Activated CD8-positive, alpha-beta T cell treated with anti-CD3 and anti-CD28 coated beads for 36 hours (primary cell): ENCODE results near the gene OR1S2. TPM values are rescaled to one million over a fixed set of nuclear protein-coding genes. Genes with fewer than 3 reads are reported as not detected.

Experiments used
- ATAC-seq: fragments of 200-7000 bp; cut with Tn5 transposase; one replicate; pipeline ENCODE4 v1.10.0; 2021; ENCODE audit warnings: mild to moderate bottlenecking, moderate library complexity
- CTCF ChIA-PET: fragments of 350-600 bp; sonication (Branson Sonifier 250); formaldehyde crosslinking; loops from one replicate; lab custom pipeline; 2021; ENCODE audit warnings: antibody characterized with exemption; lab: Charles Lee
- POLR2A ChIA-PET: fragments of 350-600 bp; sonication (Branson Sonifier 250); formaldehyde crosslinking; loops from one replicate; lab custom pipeline; 2021; ENCODE audit warnings: antibody characterized with exemption; lab: Charles Lee
- DNase-seq: peaks from one replicate; pipeline ENCODE4 v3.0.0-alpha.2; 2020
- H3K27ac Mint-ChIP-seq: one replicate; pipeline ENCODE4 v1.8.0; 2021; ENCODE audit warnings: mild to moderate bottlenecking, mixed read lengths
- H3K27me3 Mint-ChIP-seq: one replicate; pipeline ENCODE4 v1.8.0; 2021; ENCODE audit warnings: mixed read lengths
- H3K36me3 Mint-ChIP-seq: one replicate; pipeline ENCODE4 v1.8.0; 2021; ENCODE audit warnings: low read depth, mixed read lengths
- H3K4me1 Mint-ChIP-seq: one replicate; pipeline ENCODE4 v1.8.0; 2021; ENCODE audit warnings: low read depth, mixed read lengths
- H3K4me3 Mint-ChIP-seq: one replicate; pipeline ENCODE4 v1.8.0; 2021; ENCODE audit warnings: mild to moderate bottlenecking, moderate library complexity, mixed read lengths
- H3K9me3 Mint-ChIP-seq: one replicate; pipeline ENCODE4 v1.8.0; 2021; ENCODE audit warnings: mixed read lengths
- intact Hi-C: fragments of 100-400 bp; cut with micrococcal nuclease; formaldehyde crosslinking; loops from one replicate; pipeline ENCODE4 v1.10.0; 2022
- total RNA-seq, 2 experiments: library from RNA; stranded (reverse); gene quantifications; one replicate each; pipeline ENCODE4 v1.2.3, GENCODE V29; 2021
- TF ChIP-seq, protein P1 (sequence below): fragments of 200-600 bp; IDR thresholded peaks from one replicate; pipeline ENCODE4 v1.8.0; 2022; ENCODE audit warnings: antibody characterized with exemption, mild to moderate bottlenecking

The OR1S2 gene
- total RNA-seq, 2 experiments from 2014 or later, result not detected

DNA sequence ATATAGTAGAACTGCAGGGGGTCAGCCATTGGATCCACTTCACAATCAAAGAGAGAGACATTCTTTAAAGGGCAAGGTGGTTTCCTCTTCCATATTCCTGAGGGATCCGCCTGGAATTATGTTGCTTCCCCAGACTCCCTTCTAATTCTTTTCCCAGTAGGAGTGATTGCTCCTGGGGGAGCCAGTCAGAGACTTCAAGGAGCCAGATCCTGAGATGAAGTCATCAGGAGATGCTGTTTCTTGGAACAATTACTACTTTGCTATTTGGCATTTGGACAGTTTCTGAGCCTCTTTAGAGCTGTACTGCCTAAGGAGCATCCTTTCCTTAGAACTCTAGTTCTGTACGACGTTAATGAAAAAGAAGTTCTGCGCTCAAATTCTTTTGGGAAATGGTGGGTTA, 17.0 kb downstream of the OR1S2 start:
- no peak overlapping the region for H3K4me3 Mint-ChIP-seq
- ATAC-seq (no peak), DNase-seq (no peak)
- no peak overlapping the region for H3K27ac Mint-ChIP-seq
- intact Hi-C loops, result no loop called here
- no peaks in the 10 kb centered on the region for H3K36me3 Mint-ChIP-seq
- no peaks in the 10 kb centered on the region for H3K27me3 Mint-ChIP-seq
- no peaks in the 10 kb centered on the region for H3K4me1 Mint-ChIP-seq
- ChIA-PET CTCF (no interaction called here), POLR2A (no interaction called here)
- TF ChIP-seq, protein P1, sequence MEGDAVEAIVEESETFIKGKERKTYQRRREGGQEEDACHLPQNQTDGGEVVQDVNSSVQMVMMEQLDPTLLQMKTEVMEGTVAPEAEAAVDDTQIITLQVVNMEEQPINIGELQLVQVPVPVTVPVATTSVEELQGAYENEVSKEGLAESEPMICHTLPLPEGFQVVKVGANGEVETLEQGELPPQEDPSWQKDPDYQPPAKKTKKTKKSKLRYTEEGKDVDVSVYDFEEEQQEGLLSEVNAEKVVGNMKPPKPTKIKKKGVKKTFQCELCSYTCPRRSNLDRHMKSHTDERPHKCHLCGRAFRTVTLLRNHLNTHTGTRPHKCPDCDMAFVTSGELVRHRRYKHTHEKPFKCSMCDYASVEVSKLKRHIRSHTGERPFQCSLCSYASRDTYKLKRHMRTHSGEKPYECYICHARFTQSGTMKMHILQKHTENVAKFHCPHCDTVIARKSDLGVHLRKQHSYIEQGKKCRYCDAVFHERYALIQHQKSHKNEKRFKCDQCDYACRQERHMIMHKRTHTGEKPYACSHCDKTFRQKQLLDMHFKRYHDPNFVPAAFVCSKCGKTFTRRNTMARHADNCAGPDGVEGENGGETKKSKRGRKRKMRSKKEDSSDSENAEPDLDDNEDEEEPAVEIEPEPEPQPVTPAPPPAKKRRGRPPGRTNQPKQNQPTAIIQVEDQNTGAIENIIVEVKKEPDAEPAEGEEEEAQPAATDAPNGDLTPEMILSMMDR, result no peak
- no peaks in the 10 kb centered on the region for H3K9me3 Mint-ChIP-seq

- H3K4me3 Mint-ChIP-seq, result no peak overlapping the region
- peaks cover 10% of the 10 kb centered on the region for H3K27me3 Mint-ChIP-seq
- H3K4me1 Mint-ChIP-seq, result no peaks in the 10 kb centered on the region
- intact Hi-C loops, result loop anchor here (10.0 kb wide), 1 partner anchor 55 kb away; no protein-coding TSS in a partner anchor
- DNase-seq (peak; percentile 1), ATAC-seq (no peak)
- ChIA-PET POLR2A (no interaction called here), CTCF (no interaction called here)
- H3K27ac Mint-ChIP-seq, result no peak overlapping the region
- H3K9me3 Mint-ChIP-seq, result no peaks in the 10 kb centered on the region
- no peaks in the 10 kb centered on the region for H3K36me3 Mint-ChIP-seq
- TF ChIP-seq, protein P1, result no peak
Observed at GRCh38 chr11:58179648-58180047, 24.3 kb downstream of the OR1S2 start.

GRCh38 chr11:58178444-58178843, 25.5 kb downstream of the OR1S2 start:
- no peak overlapping the region for H3K4me3 Mint-ChIP-seq
- peaks cover 10% of the 10 kb centered on the region for H3K27me3 Mint-ChIP-seq
- intact Hi-C loops, result loop anchor here (10.0 kb wide), 1 partner anchor 56 kb away; no protein-coding TSS in a partner anchor
- DNase-seq (no peak), ATAC-seq (no peak)
- H3K27ac Mint-ChIP-seq, result no peak overlapping the region
- TF ChIP-seq, protein P1, result no peak
- POLR2A ChIA-PET, result no interaction called here
- H3K4me1 Mint-ChIP-seq, result no peaks in the 10 kb centered on the region
- CTCF ChIA-PET, result no interaction called here
- H3K9me3 Mint-ChIP-seq, result no peaks in the 10 kb centered on the region
- no peaks in the 10 kb centered on the region for H3K36me3 Mint-ChIP-seq

DNA sequence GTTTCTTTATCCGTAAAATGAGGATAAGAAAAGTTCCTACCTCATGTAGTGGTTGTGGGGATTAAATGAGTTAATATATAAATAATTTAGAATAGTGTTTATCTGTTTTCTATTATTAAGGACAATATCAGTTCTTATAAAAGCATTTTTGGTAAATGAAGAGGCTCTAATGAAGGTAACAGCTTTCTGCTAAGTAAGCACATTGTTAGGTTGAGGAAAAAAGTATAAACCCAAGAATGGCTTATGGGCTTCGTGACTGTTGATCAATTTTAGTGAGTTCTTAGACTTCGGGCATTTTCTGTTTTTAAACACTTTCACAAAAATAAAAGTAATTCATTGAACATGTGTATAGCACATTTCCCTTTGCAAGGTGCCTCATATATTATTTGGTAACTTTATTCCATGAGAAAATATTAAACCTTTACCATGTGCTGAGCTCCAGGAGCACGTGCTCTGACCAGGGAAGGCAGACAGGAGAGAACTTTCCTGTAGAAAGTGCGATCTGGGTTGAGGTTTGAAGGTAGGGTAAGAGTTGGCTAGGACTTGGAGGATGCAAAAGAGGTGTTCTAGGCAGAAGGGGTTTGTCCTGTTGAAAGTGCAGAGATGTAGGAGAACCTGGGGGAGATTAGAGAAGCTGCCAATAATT, 26.4 kb downstream of the OR1S2 start:
- H3K27ac Mint-ChIP-seq, result no peak overlapping the region
- TF ChIP-seq, protein P1, result no peak
- CTCF ChIA-PET, result no interaction called here
- no peaks in the 10 kb centered on the region for H3K36me3 Mint-ChIP-seq
- intact Hi-C loops, result loop anchor here (10.0 kb wide), 1 partner anchor 57 kb away; no protein-coding TSS in a partner anchor
- no peak overlapping the region for H3K4me3 Mint-ChIP-seq
- POLR2A ChIA-PET, result no interaction called here
- H3K4me1 Mint-ChIP-seq, result no peaks in the 10 kb centered on the region
- no peaks in the 10 kb centered on the region for H3K9me3 Mint-ChIP-seq
- DNase-seq, result no peak
- ATAC-seq, result no peak
- peaks cover 10% of the 10 kb centered on the region for H3K27me3 Mint-ChIP-seq

DNA sequence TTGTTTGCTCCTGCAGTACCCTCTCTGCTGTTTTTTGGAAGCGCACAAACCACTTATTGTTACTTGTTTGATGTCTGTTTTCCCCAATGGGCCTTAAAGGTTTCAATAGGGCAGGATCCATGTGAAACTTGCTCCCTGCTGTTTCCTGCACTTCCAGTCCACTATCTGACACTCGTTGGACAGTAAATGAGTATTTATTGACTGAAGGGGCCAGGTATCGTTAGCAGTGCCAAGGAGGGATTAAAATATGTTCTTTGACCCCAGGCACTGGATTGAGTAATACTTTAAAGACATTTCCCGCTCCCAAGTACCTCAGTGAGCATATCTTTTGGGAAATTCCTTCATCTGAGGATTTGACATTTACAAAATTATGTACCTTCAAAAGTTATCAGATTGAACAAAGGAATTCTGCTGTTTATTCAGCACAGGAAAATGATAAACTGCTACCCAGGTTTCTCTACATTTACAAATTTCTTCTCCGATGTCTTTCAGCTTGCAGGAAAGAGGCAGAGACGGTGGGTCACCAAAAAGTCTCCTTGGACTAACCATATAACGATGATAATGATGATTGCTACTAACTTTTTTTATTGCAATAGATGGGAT, 38.3 kb downstream of the OR1S2 start:
- TF ChIP-seq, protein P1, result no peak
- intact Hi-C loops, result no loop called here
- no peak for DNase-seq
- no peaks in the 10 kb centered on the region for H3K9me3 Mint-ChIP-seq
- H3K36me3 Mint-ChIP-seq, result no peaks in the 10 kb centered on the region
- ATAC-seq, result no peak
- no peaks in the 10 kb centered on the region for H3K27me3 Mint-ChIP-seq
- ChIA-PET POLR2A (no interaction called here), CTCF (no interaction called here)
- no peak overlapping the region for H3K4me3 Mint-ChIP-seq
- no peaks in the 10 kb centered on the region for H3K4me1 Mint-ChIP-seq
- H3K27ac Mint-ChIP-seq, result no peak overlapping the region
